ENCODE data around the gene BCL11A.

BCL11A gene

GRCh38 chr2:60540074-60540473 lies 13.4 kb downstream of the BCL11A start:
- peaks cover 100% of the 10 kb centered on the region for H3K79me2 ChIP-seq (ENCODE audit: control insufficient read depth, low read length)
- H3K27me3 ChIP-seq (ENCODE audit: control insufficient read depth, low read length): no peaks in the 10 kb centered on the region
- H3K4me3 ChIP-seq (ENCODE audit: low read length): 0 out of 2 replicates have a peak overlapping the region, but pooled peaks have one; percentile 11
- TF ChIP-seq EZH2phosphoT487 (IDR thresholded peaks at IDR 0.05; ENCODE audit: borderline replicate concordance, low read length): no peak
- TF ChIP-seq, protein P1, sequence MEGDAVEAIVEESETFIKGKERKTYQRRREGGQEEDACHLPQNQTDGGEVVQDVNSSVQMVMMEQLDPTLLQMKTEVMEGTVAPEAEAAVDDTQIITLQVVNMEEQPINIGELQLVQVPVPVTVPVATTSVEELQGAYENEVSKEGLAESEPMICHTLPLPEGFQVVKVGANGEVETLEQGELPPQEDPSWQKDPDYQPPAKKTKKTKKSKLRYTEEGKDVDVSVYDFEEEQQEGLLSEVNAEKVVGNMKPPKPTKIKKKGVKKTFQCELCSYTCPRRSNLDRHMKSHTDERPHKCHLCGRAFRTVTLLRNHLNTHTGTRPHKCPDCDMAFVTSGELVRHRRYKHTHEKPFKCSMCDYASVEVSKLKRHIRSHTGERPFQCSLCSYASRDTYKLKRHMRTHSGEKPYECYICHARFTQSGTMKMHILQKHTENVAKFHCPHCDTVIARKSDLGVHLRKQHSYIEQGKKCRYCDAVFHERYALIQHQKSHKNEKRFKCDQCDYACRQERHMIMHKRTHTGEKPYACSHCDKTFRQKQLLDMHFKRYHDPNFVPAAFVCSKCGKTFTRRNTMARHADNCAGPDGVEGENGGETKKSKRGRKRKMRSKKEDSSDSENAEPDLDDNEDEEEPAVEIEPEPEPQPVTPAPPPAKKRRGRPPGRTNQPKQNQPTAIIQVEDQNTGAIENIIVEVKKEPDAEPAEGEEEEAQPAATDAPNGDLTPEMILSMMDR (IDR thresholded peaks at IDR 0.05; ENCODE audit: low read depth, low read length, poor library complexity, severe bottlenecking): no peak
- peak overlapping the region; percentile 20 for H3K4me2 ChIP-seq (ENCODE audit: low read length)
- no peak overlapping the region for H3K27ac ChIP-seq (ENCODE audit: low read depth, low read length)
- H3K9me3 ChIP-seq (ENCODE audit: control insufficient read depth, insufficient read depth, low read length): no peaks in the 10 kb centered on the region
- peaks cover 53% of the 10 kb centered on the region for H3F3A ChIP-seq (ENCODE audit: control insufficient read depth, insufficient read depth)
- H3K9me2 ChIP-seq (replicated peaks; ENCODE audit: control insufficient read depth, low read length): no peaks in the 10 kb centered on the region
- H3K36me3 ChIP-seq (ENCODE audit: control insufficient read depth, low read length): peaks cover 100% of the 10 kb centered on the region
- peaks cover 52% of the 10 kb centered on the region for H4K20me1 ChIP-seq (ENCODE audit: control insufficient read depth, insufficient read depth, low read depth, low read length)
- peaks cover 100% of the 10 kb centered on the region for H3K4me1 ChIP-seq (ENCODE audit: control insufficient read depth, low read length)

DNA sequence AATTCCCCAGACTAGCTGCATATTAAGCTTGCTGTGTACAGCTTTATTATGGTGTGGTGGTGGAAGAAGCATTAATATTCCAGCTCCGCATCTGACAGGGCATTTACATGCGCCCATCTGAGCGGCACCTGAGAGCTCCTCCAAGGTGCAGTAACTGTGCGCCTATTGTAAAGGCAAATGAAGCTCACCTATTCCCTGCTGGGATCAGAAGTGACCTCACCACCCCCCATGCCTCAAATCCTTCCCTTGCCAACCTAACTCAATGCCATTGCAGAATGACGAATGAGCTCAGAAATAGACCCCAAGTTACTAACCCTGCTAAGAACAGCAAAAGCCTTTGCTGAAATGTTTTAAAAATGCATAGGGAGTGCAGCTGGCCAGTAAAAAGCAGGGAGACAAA lies 14.3 kb downstream of the BCL11A start:
- Histone ChIP-seq H3F3A (ENCODE audit: control insufficient read depth, insufficient read depth) (peaks cover 52% of the 10 kb centered on the region), H3K27ac (ENCODE audit: low read depth, low read length) (no peak overlapping the region), H3K4me3 (ENCODE audit: low read length) (peak overlapping the region; percentile 17; the same call in 1 of the 2 replicates), H4K20me1 (ENCODE audit: control insufficient read depth, insufficient read depth, low read depth, low read length) (peaks cover 54% of the 10 kb centered on the region), H3K79me2 (ENCODE audit: control insufficient read depth, low read length) (peaks cover 100% of the 10 kb centered on the region), H3K9me2 (replicated peaks; ENCODE audit: control insufficient read depth, low read length) (no peaks in the 10 kb centered on the region), H3K4me1 (ENCODE audit: control insufficient read depth, low read length) (peaks cover 100% of the 10 kb centered on the region), H3K9me3 (ENCODE audit: control insufficient read depth, insufficient read depth, low read length) (no peaks in the 10 kb centered on the region), H3K27me3 (ENCODE audit: control insufficient read depth, low read length) (no peaks in the 10 kb centered on the region), H3K36me3 (ENCODE audit: control insufficient read depth, low read length) (peaks cover 100% of the 10 kb centered on the region), H3K4me2 (ENCODE audit: low read length) (peak overlapping the region; percentile 67)
- TF ChIP-seq EZH2phosphoT487 (IDR thresholded peaks at IDR 0.05; ENCODE audit: borderline replicate concordance, low read length): no peak
- TF ChIP-seq, protein P1 (IDR thresholded peaks at IDR 0.05; ENCODE audit: low read depth, low read length, poor library complexity, severe bottlenecking): no peak

GRCh38 chr2:60538101-60538500 lies 15.4 kb downstream of the BCL11A start:
- H3K36me3 ChIP-seq (ENCODE audit: control insufficient read depth, low read length): peaks cover 100% of the 10 kb centered on the region
- H3F3A ChIP-seq (ENCODE audit: control insufficient read depth, insufficient read depth): peaks cover 54% of the 10 kb centered on the region
- H3K79me2 ChIP-seq (ENCODE audit: control insufficient read depth, low read length): peaks cover 100% of the 10 kb centered on the region
- no peaks in the 10 kb centered on the region for H3K9me2 ChIP-seq (replicated peaks; ENCODE audit: control insufficient read depth, low read length)
- peak overlapping the region; percentile 23; the same call in 1 of the 2 replicates for H3K4me3 ChIP-seq (ENCODE audit: low read length)
- H3K4me2 ChIP-seq (ENCODE audit: low read length): peak overlapping the region; percentile 67
- TF ChIP-seq EZH2phosphoT487 (IDR thresholded peaks at IDR 0.05; ENCODE audit: borderline replicate concordance, low read length): no peak
- TF ChIP-seq, protein P1 (IDR thresholded peaks at IDR 0.05; ENCODE audit: low read depth, low read length, poor library complexity, severe bottlenecking): no peak
- H3K27ac ChIP-seq (ENCODE audit: low read depth, low read length): no peak overlapping the region
- H4K20me1 ChIP-seq (ENCODE audit: control insufficient read depth, insufficient read depth, low read depth, low read length): peaks cover 59% of the 10 kb centered on the region
- H3K4me1 ChIP-seq (ENCODE audit: control insufficient read depth, low read length): peaks cover 100% of the 10 kb centered on the region
- H3K9me3 ChIP-seq (ENCODE audit: control insufficient read depth, insufficient read depth, low read length): no peaks in the 10 kb centered on the region
- no peaks in the 10 kb centered on the region for H3K27me3 ChIP-seq (ENCODE audit: control insufficient read depth, low read length)

Data from DOHH2 (cell line).